HG03139 (cell line): ENCODE measurements around the gene LSAMP.

Experiments used
- ATAC-seq: cut with Tn5 transposase; IDR thresholded peaks from one replicate; pipeline ENCODE4 v1.9.1; 2021; ENCODE audit not compliant: unreplicated experiment

Gene LSAMP

GRCh38 chr3:115913069-115913686 is 532.1 kb downstream of the LSAMP start:
- no peak for ATAC-seq

DNA sequence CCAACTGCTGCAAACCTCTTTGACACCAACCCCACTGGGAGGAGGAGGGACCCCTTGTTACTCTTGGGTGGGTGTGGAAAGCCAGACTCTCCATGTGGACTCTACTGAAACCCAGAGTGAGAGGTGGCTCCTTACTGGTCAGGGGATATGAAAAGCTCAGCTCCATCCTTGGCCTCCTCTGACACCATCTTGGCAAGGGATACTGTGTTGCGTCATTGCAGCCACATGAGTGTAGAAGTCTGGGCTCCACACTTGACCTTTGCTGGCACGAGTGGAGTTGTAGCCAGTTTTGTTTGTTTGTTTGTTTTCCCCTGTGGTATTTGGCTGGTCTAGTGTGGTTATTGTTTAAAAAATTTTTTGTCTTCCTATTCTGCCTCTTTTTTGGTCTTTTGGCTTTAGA is 532.9 kb downstream of the LSAMP start:
- ATAC-seq: no peak

GRCh38 chr3:115905871-115906270 is 539.4 kb downstream of the LSAMP start:
- ATAC-seq: no peak

DNA sequence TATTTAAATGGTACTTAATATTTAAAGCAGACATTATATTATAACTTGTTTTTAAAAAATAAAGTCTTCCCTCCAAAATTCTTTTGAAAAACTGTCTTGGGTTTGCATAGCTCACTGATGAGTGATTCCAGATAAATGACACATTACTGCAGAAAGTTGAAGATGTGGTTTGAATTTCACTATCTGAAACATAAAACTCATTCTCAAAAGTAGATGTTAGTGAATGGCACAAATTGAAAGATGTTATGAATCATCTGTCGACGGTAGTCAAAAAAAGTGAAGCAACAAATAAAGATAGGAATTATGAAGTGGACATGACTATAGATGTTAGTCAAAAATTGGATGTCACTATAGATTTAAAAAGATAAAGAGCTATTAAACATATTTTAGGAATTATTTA is 541.4 kb downstream of the LSAMP start:
- ATAC-seq: no peak

DNA sequence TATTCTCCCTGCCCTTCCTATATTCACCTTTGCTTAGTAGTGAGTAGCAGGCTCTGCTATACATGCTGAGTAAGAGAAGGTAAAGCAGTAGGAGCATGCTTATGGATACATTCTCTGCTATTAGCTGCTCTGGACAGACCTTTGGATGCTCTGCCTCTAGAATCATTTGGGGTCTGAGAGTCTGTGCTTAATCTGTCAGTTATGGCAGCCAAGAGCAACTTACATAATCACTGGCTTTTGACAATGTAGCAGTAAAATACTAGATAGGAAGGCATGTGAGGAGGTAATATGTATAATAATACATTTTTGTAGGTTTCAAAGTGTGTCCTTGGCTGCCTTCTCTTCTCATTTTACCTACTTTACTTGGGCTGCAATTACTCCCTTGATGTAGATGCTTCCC is 544.3 kb downstream of the LSAMP start:
- ATAC-seq: no peak

- ATAC-seq: no peak
These were observed 545.8 kb downstream of the LSAMP start for GRCh38 chr3:115899535-115899934.

DNA sequence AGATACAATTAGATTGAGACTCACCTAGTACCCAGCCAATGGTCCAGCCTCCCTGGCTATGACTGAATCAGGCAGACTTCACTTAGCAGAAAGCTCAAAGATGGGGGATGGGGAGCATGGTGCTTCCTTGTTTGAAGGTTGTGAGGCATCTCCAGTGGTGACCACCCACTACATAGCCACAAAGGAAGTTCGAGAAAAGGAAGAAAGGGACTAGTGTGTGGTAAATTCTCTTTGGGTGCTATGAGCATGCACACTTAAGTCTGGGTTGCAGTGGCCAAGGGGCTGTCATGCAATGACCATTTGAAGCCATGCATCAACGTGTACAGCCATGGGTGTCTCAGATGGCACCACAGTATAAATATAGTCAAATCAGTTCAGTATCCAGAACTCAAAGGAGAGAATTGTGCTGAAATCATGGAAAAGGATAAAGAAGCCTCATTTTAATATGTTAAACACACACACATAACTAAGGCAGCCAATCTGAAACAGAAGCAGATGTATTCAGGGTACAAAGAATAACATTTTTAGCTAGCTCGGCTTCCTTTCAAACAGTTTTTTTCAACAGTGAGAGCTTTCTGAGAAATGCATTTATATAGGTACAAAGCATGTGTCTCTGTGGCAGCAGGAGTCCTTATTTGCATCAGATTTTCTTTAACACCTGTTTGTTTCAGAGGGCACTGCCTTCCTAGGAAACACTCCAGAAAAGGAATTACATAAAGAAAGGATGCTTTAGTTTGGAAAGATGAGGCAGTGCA is 546.5 kb downstream of the LSAMP start:
- no peak for ATAC-seq

- ATAC-seq: no peak
These were observed 554.2 kb downstream of the LSAMP start for GRCh38 chr3:115891006-115891636.

DNA sequence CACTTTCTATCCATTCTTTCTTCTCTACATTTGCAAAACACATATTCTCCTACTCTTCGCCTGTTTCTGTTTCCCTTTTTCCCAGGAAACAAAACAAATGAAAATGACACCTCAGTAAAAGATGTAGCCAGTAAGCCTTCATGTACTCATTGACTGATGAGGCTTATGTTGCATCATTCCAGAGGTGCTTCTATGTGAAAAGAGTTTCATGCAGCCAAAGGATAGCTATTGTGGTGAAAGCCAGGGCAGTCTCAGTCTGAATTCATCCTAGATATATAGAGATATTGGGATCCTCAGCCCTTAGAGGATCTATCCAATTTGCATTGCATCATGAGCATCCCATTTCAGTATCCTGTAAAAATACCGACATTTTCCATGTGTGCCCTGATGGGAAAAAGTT is 554.7 kb downstream of the LSAMP start:
- ATAC-seq: no peak

GRCh38 chr3:115885621-115886020 is 559.7 kb downstream of the LSAMP start:
- ATAC-seq: no peak

- no peak for ATAC-seq
These were observed 567.7 kb downstream of the LSAMP start for GRCh38 chr3:115877615-115877899.

- no peak for ATAC-seq
These were observed 568.2 kb downstream of the LSAMP start for GRCh38 chr3:115876876-115877614.

DNA sequence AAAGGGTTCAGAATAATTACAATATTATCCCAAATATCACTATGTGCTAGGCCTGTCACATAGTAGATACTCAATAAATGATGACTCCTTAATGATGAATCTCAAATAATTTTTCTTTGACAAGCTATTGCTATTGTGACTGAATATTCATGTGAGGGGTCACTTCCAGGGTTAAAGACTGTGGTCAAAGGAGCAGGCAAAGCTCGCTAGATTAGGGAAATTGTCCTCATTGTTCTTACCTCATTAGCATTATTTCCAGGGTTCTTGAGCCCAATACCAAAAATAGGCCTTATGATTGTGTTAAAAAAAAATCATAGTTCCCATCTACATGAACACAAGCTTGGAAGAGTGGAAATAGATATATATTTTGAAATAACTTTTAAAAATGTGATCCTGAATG is 569.8 kb downstream of the LSAMP start:
- no peak for ATAC-seq

GRCh38 chr3:115871735-115872134 is 573.6 kb downstream of the LSAMP start:
- no peak for ATAC-seq

DNA sequence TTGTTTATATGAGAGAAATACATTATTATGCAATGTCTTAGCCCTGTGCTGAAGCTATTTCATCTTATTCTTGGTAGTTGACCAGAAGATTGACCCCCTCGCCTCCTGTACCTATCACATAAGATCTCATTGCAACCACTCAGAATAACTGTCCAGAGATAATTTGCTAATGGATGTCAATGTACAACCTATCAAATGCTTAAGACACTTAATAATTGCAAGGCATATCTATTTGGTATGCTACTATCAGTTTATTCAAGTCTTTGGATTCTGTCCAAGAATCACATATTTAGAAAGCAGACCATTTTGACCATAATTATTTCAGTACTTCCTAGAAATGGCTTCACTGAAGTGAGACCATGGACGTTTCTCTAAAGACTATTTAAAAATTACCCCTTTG is 580.4 kb downstream of the LSAMP start:
- no peak for ATAC-seq

GRCh38 chr3:115862849-115863248 is 582.4 kb downstream of the LSAMP start:
- no peak for ATAC-seq

GRCh38 chr3:115862099-115862498 is 583.2 kb downstream of the LSAMP start:
- no peak for ATAC-seq

DNA sequence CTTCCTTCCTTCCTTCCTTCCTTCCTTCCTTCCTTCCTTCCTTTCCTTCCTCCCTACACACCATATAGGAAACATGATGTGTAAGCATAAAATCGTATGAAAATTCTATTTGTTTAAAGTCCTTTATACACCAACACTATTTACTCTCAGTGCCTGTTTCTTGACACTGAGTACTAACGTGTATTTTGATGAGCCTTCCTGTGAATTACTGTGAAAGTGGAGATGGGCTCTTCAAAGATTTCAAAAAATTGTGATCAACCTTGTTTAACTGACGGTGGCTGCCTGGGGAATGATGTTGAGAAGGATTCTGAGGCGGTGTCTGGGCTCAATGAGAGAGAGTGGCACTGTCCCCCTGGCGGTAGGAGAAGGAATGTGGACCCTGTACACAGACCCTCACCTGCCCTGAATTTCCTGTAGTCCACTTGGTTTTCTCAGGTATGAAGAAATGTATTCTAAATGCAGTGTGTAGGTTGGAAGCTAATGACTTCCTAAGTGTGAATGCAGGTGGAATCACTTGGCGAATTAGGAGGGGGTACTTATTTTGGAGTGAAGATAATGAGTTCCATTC is 584.0 kb downstream of the LSAMP start:
- no peak for ATAC-seq

DNA sequence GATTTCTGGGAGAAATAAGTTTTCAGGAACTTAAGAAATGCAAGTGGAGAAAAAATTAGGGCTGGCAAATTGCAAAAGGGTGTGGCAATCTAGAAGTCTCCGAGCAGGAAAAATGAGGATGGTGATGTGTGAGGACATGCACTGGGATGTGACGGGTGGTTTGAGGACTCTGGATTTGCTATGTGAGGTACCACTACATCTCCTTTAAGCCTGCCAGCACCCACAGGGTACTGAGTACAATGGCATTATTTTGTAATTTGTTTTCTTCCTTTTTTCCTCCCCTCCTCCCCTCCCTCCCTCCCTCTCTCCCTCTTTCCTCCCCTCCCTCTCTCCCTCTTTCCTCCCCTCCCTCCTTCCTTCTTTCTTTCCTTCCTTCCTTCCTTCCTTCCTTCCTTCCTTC is 584.5 kb downstream of the LSAMP start:
- no peak for ATAC-seq

- no peak for ATAC-seq
These were observed 586.1 kb downstream of the LSAMP start for GRCh38 chr3:115859002-115859807.
